AG09309 (cell line): ENCODE results near the gene NRG3.

Experiments
- DNase-seq: peaks from one replicate; pipeline ENCODE4 v3.0.0-alpha.2; 2010; ENCODE audit warnings: low read depth
- H3K4me3 ChIP-seq: 2 replicates; pipeline ENCODE4 v1.5.1; 2011; ENCODE audit warnings: mild to moderate bottlenecking, low read depth, low read length, moderate library complexity; ENCODE audit not compliant: control insufficient read depth
- TF ChIP-seq, protein P1 (sequence below): IDR thresholded peaks from 2 replicates; pipeline ENCODE4 v1.5.1; 2011; ENCODE audit warnings: mild to moderate bottlenecking, low read depth, low read length, inconsistent platforms; ENCODE audit not compliant: insufficient read depth, control insufficient read depth; ENCODE audit errors: missing control alignments

NRG3 gene

DNA sequence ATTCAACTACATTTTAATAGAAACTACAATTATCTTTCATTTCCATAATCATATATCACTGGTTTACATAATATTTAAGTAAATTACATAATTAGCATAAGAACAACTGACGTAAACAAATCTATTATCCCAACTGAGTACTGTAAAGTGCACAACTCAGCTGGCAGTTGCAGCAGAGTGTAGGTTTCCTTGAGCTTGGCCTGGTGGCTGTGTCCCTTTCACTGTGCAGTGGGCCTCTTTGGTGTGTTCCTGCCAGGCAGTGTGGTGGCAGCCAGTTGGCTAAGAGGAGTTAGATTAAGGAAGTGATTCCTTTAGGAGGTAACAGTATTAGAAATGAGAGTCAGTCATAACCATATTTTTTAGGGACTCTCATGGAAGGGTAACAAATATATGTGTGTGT, 7.0 kb downstream of the NRG3 start:
- TF ChIP-seq, protein P1, sequence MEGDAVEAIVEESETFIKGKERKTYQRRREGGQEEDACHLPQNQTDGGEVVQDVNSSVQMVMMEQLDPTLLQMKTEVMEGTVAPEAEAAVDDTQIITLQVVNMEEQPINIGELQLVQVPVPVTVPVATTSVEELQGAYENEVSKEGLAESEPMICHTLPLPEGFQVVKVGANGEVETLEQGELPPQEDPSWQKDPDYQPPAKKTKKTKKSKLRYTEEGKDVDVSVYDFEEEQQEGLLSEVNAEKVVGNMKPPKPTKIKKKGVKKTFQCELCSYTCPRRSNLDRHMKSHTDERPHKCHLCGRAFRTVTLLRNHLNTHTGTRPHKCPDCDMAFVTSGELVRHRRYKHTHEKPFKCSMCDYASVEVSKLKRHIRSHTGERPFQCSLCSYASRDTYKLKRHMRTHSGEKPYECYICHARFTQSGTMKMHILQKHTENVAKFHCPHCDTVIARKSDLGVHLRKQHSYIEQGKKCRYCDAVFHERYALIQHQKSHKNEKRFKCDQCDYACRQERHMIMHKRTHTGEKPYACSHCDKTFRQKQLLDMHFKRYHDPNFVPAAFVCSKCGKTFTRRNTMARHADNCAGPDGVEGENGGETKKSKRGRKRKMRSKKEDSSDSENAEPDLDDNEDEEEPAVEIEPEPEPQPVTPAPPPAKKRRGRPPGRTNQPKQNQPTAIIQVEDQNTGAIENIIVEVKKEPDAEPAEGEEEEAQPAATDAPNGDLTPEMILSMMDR, result no peak
- H3K4me3 ChIP-seq, result no peak overlapping the region
- DNase-seq, result no peak

DNA sequence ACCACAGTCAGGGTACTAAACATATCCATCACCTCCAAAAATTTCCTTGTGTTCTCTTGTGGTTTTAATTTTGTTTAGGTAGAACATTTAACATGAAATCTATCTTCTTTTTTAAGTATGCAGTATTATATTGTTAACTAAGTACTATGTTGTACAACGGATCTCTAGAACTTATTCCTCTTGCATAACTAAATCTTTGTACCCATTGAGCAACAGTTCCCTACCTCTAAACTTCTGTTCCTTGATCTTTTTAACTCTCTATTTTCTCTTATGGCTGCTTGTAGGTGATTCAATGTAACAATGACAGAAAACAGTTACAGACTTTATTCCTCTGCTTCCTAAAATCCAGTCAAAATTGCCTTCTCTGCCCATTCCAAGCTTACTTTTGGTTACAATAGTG, 9.9 kb downstream of the NRG3 start:
- no peak overlapping the region for H3K4me3 ChIP-seq
- TF ChIP-seq, protein P1, result no peak

DNA sequence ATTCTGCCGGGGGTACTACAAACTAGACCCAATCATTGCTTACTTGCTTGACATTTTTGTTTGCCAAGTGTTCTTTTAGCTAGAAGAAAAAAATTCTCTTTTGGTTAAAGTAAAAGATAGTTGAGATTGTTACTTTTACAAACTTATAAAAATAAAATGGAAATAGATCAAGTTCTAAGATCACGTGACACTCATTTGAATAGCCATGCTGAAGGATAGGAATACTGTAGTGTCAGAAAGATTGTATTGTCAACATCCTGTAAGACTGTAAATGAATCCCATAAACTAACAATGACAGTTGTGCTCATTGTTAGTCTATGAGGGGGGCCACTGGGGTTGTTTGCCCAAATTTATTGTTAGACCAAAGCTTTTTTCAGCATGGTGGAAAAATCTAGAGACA, 10.5 kb downstream of the NRG3 start:
- DNase-seq, result no peak
- H3K4me3 ChIP-seq, result no peak overlapping the region
- TF ChIP-seq, protein P1, result no peak

More for the DNA sequence above, 9.9 kb downstream of the NRG3 start:
- no peak for DNase-seq

DNA sequence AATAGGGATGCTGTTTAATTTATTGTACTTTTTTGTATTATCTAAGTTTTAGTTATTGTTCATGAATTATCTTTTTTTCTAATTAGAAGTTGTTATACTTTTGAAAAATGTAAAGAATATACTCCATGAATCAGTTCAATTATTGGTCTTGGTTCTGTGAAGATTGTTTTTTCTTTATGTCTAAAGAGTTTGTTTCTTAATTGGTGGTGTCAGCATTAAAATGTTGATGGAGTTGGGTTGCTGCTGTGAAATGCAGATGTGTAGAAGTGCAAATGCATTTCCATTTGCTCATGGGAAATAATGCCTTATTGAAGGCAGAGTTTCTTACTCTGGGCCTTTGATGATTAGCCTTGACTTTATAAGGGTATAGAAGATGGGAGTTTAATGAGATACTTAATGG, 11.9 kb downstream of the NRG3 start:
- DNase-seq, result no peak
- no peak overlapping the region for H3K4me3 ChIP-seq
- TF ChIP-seq, protein P1, result no peak

DNA sequence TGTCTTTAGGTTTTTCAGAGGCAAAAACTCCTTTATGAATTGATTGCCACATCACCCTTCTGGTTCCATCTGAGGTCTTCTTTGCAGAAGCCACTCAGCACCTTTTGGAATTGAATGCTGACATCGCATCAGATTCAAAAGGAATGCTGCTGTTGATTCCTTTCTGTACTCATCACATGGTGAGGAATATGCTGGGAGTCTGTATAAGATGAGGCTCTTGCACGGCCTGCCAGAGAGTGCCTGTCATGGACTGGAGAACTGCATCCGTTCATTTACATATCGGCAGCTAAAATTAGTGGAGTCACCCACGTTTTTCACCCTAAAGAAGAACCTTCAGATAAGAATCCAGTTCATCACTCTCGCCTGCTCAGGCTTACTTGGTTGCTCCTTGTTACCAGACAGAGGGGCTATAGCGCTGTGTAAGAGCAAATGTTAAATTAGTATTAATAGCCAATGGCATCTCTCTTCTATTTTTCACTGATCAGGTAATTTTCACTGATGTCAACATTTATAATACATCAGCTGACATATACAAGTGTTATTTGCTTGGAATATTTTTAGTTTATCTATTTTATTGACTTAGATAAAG, 14.3 kb downstream of the NRG3 start:
- no peak for DNase-seq
- TF ChIP-seq, protein P1, result no peak
- H3K4me3 ChIP-seq, result no peak overlapping the region

DNA sequence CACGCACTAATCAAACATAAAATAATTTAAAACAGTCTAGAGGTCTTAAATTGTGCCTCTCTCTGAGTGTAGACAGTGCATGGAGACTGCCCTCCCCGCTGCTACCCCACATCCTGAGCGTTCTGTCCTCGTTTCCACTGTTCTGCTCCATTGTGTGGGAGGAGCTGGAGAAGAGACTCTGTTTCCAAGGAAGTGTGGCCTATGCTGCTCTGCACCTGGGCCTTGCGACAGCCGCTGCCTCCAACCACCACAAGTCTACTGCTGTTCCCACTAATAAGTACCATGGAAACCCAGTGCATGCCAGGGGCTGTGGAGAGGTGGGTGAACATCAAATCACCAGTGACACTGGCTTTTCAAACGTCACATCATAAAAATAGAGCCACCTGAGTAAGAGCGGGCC, 19.6 kb downstream of the NRG3 start:
- TF ChIP-seq, protein P1, result no peak
- no peak for DNase-seq
- no peak overlapping the region for H3K4me3 ChIP-seq

DNA sequence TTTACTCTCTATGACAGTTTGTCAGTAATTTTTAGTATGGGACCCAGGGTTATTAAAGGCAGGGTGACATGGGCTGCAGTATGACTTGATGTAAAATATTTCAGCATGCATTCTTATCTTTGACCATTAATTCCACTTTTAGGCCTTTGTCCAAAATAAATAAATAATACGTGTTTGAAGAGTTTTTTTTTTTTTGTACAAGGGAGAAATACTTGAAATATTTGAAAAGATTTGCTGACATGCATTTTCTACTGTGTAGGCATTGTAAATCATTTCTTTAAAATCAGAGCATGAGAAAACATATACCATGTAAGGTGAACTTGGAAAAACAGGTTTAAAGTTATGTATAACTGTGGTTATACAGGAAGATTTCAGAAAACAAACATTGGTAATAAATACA, 23.5 kb downstream of the NRG3 start:
- TF ChIP-seq, protein P1, result no peak
- H3K4me3 ChIP-seq, result no peak overlapping the region
- DNase-seq, result no peak
